HG02885 (cell line): Measurements from ENCODE around the gene RHCG.

Experiments
- ATAC-seq: cut with Tn5 transposase; IDR thresholded peaks from one replicate; pipeline ENCODE4 v1.9.1; 2021; ENCODE audit warnings: mild to moderate bottlenecking; ENCODE audit not compliant: unreplicated experiment, poor library complexity

Gene RHCG

DNA sequence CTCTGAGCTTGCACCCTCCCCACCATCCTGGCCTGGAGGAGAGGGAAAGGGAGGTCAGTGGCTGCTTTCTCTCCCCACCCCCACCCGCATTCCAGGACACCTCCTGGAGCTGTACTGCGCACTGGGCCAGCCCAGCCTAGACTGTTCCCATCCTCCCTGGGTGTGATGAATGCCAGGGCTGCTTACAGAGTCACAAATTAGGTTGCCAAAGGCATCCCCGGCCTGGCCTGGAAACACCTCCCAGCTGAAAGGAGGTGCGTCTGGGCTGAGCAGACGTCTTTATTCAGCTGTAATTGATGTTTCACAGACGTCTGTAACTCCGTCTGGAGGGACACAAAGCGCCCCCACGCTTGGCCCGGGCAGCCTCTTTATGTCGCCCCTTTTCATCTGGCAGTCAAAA, 47.6 kb downstream of the RHCG start:
- ATAC-seq: no peak

DNA sequence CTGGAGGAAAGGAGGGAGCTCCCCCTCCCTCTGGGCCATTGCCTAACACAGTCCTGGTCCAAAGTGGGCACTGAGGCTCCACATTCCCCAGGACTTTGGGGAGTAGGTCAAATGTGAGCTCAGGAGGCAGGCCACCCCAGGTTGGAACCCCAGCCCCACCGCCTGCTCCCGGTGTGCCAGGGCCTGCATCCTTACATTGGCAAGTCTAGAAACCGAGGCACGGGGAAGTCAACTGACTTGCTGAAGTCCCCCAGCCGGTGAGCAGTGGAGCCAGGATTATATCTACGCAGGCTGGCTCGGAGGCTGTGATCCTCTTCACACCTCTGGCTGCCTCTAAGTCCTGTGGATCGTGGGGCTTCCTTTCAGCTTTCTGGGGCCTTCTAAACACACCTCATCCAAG, 48.7 kb downstream of the RHCG start:
- no peak for ATAC-seq

DNA sequence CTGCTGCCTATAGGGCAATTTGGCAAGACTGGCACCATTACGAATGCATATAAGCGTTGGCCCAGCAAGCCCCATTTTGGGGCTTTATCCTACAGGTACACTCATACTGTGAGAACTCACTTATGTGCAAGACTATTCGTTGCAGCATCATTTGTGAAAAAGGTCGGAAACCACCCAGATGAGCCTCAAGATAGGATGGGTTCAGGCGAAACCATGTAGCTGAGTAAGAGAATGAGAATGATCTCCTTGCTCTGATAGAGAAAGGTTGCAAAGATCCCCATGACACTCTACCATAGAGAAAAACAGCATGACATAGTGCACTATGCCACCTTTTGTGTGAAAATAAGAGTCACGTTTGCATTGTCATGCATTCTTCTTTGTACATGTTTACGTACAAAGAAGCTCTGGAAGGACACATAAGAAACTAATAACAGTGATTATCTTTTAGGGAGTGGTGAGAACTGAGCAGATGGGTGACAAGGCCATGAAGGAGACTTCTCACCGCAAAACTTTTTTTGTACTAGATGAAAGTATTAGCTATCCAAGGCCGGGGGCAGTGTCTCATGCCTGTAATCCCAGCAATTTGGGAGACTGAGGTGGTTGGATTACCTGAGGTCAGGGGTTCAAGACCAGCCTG, 50.0 kb downstream of the RHCG start:
- no peak for ATAC-seq

DNA sequence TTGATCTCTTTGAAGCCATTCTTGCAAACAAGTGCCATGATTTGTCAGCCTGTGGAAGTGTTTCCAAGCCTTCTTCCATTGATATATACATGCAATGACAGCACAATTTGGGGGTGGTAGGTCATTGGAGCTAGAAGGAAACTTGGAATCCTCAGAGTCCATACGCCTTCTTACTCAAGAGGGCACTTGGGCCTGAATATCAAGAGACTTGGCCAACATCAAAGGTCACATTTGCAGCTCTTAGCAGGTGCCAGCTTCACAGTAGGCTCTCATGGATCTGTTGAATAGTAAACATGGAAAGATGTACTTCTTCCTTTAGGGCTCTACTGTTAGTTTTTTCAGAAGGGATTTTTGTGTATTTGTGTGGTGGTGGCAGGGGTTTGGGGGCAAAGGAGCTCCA, 50.9 kb downstream of the RHCG start:
- ATAC-seq: no peak

DNA sequence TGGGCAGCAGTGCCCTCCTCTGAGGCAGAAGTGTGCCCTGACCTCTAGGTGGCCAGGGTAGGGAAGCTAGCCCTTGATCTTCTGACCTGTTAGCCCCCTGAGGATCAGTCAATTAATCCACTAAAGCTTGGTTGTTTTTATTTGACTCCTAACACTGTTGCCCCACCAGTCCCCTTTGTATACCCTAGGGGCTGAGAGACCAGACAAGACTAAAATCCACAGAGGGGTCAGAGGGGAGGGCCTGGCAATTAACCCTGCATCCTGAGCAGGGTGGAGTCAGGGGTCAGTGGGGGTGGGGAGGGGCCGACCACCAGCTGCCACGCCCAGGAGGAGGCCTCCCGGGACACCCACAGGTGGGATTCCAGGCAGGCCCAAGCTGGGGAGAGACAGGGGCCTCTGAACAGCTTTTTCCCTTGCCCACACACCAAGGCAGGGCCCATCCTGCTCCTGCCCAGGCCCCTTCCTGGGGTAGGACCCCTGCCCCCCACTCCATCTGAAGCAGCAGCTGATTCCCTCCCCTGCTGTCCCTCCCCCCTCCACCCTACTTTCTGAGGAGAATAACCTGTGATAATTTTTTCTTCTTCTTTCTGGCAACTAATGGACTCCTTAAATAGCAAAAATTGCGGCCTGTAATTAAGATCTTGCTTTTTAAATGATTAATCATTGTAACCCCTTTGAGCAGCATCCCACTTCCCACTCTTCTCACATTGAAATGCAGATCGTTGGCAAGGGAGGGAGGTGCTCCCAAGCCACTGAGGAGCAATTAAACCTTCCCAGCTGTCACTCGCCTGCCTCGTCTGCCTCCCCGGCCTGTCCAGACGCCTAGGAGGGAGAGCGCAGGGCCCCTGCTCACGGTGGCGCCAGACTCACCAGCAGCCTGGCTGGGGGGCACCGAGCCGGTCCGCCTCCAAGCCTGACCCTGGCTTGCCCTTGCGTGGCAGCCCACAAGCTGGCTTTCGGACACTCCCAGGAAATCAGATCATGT, 51.9 kb downstream of the RHCG start:
- ATAC-seq: no peak

DNA sequence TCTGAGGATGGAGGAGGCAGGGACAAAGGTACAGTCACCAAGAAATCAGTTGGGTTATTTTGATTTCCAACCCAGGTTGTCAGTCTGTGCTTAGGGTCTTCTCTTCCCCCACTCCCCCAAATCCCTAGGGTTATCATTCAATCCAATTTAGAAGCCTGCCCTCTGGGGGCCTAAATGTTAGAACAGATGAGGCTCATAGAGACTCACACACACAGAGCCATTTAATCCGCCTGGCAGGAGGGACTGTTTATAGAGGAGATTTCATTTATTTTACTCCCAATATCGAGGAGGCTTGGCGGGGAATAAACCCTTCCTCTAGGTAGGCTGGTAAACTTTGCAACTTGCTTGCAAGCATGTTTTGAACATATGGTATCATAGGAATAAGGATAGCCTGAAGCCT, 52.8 kb downstream of the RHCG start:
- ATAC-seq: no peak

DNA sequence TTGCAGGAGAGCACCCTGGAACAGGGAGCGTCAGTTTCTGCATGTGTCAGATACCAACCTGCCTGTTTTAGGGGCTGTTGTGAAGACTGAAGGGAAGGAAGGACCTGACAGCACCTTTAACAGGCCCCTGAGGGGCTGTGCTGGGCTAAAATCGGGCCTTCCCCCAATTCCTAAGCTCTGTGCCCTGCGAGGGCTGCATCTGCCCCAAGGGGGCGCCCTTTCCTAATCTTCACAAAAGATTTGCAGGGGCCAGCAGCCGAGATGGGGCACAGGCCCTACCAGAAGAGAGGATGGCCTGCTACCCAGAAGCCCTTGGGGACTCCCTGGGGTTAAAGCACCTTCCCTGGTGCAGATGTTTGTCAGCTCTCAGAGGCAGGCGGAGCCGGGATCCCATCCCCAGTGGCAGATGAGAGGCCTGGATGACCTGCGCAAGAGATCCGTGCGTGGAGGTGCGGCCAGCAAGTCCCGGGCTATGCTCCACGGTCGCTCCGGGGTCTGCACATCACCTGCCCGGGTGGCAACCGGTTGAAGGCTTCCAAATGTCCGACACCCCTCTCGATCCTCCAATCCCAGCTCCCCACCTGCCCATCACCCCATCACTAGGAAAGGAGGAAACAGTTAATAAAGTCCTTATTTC, 53.6 kb downstream of the RHCG start:
- peak; percentile 36 for ATAC-seq

DNA sequence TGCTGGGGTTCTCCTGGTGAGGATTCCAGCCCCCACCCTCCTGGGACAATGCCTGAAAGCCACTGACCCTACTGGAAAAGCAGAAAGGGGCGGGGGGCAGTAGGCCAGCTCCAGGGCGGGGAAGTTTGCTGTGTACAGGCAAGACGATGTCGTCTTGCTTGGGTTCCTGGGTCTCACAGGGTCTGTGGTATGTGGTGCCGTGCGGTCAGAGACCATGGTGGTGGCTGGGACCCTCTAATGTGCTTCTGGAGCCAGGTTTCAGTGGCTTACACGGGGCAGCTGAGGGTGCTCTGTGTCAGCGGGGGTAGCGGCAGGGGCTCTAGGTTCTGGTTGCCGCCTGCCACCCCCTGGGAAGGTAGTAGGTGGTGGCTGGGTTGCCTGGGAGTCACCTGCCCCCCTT, 54.2 kb downstream of the RHCG start:
- no peak for ATAC-seq

DNA sequence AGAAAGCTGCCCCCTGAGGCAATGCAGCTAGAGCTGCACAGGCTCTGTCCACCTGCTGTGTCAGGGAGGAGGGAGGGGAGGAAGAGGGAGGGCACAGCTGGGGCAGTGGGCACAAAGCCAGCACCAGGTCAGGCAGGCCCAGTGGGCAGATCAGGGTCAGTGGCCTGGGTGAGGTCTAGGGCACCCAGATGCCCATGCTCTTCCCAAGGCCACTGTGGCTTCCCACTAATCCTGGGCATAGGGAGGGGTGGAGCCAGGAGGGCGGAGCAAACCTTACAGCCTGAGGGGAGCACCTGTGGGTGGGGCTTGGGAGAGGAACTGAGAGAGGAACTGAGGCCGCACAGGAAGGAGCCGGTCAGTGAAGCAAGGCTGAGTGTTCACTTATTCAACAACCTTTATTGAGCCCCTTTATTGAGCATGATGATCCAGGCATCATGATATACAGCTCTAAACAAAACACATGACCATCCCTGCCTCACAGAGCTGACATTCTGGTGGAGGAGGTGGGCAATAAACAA, 55.0 kb downstream of the RHCG start:
- peak; percentile 96 for ATAC-seq

DNA sequence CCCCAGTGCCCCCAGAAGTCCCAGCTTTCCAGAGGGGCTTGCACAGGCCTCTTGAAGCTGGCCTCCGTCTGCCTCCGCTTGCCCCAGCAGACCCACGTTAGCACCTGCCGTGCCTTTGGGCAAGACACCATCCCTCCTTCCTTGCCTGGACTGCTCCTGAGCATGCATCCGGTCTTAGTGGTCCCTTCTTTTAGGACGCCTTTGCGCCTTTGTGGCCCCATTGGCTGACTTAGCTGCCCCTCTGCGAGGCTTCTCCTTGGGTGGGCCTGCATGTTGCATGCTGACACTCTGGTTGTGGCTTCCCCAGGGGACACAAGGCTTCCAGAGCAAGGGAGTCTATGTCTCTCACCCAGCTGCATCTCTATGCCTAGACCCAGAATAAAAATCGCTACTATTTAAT, 56.6 kb downstream of the RHCG start:
- no peak for ATAC-seq

DNA sequence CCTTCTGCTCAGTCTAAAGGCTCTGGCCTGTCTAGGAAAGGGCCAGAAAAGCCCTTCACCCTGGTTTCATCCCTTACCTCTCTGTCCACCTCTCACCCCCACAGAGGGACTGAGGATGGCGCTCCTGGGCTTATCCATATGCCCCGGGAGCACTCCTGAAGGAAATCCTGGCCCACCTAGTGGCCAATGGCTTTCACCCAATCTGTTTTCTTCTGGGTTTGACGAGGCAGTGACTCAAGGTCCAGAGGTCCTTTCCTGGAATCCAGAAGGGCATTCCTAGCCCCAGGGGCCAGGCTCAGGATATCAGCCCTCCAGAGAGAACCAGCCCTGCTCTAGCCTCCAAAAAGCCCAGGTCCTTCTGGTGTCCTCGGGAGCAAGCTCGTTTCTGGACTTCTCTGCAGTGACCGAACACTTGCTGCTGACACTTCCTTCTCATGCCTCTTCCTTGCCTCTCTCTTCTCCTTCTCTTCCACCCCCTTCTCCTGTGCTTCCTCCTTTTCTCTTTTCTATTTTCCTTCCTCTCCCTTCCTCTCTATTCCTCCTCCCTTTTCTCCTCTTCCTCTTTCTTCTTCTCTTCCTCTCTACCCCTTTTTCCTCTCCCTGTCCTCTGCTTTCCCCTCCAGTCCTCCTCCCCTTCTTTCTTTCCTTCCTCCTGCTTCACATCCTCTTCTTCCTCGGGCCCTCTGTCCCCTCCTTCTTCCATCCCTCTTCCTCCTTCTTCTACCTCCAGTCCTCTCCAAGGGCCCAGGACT, 59.6 kb downstream of the RHCG start:
- no peak for ATAC-seq

DNA sequence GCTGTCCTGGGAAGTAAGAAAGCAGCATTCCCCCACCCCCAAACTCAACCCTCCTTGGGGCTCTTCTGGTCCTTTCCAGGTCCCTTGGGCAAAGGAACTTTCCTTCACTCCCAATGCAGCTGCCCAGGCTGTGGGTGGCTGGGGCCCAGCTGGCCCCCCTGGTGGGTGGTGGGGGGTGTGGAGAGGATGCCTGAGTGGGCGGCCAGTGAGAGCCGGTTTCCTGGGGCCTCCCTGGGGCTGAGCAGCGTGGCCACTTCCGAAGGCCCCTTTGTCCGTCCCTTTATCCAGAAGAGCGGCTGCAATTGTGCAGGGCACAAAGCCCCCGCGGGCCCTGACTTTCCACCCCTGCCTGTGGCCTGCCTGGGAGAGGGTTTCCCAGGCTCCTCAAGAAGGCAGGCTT, 61.0 kb downstream of the RHCG start:
- ATAC-seq: no peak

DNA sequence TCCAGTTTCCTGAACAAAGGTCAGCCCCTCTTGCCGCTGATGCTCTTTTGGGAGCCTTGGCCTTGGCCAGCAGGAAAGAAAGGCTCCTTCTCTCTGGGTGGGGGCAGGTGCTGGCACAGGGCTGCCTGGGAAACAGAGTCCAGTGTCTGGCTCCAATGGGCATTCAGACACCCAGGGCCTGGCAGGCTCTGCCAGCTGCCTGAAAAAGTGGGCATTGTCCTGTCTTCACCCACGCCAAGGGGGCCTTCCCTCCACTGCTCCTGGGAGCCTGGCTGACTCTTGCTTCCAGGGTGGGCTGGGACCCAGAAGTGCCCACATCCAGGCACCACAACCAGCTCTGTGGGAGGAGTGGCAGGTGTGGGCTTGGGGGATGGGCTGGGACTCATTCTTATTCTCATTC, 62.7 kb downstream of the RHCG start:
- no peak for ATAC-seq

DNA sequence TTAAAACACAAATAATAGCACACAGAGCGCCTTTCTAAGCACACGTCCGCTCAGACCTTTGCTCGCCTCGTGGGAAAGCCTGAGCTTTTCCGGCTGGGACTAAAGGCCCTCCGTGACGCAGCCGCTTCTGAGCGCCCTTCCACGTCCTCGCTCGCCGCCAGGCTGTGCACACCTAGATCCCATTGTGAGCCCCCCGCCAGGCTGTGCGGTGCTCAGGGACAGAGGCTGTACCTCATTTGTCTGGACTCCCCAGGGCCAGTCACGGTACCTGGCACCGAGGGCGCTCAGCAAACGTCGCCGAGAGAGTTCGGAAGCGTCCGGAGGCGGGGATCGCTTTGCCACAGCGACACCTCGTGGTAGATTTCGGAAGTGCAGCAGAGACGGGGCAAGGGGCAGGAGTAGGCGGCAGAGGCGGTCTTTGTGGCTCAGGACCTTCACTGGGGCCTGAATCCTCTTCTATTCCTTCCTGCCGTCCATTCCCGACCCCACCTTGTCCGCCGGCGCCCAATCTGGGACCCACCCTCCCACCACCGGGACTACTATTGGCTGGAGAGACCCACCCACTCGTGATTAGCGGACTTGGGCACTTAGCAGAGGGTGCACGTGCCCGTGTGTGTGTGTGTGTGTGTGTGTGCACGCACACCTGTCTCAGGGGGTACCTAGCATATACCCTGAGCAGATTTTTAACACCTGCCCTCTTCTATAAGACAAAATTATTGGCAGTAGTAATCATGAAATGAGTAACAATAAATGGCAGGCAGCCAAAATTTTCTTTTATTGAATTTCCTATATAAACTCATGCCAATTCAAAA, 65.6 kb downstream of the RHCG start:
- ATAC-seq: peak; percentile 81

DNA sequence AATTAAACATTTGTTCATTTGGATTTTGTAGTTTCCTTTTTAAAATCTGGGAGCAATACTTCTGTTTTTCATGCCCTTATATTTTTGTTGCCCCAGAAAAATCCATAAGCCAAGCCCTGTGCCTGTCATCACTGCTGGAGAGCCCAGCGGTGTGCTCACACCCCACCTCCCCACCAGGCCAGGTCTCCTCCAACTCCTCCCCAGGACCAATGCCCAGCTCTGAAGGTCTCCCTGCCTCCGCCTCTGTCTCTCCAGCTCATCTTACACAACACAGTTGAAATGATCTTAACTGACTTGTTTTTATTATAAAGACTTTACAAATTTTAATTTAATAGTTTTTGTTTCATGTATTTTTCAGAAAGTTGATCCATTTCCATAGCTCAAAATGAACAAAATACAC, 66.4 kb downstream of the RHCG start:
- no peak for ATAC-seq

DNA sequence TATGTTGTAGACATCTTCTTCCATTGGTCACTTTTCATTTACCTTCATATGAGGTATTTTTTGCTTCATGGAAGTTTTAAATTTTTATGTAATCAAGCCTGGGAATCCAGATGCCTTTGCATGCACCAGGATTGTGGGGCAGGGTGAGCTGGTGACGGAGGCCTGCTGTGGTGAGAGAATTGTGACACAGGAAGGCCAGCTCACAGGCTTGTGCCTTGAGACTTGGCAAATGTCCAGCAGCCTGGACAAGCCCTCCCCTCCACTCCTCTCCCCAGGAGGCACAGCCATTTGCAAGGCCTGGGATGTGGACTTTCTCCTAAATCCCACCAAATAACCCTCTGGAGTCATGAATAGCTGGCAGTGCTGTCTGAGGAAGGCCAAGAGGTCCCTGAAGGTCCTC, 67.4 kb downstream of the RHCG start:
- no peak for ATAC-seq

DNA sequence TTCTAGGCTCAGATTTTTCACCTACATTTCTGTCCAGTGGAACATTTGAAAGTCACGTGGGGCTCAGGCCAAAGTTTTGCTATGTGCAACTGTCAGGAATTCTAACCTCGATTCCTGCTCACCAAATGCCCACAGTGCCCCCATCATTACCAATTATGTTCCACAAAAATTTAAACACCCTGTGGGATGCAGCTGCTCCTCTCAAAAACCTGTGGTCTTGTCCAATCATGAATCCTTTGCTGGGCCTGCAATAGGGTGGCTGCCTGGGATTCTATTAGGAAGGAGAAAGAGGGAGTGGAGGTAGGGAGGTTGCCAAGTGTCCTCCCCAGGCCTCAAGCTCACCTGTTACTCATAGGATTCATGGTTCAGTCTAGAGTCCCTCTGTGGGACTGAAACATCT, 68.1 kb downstream of the RHCG start:
- ATAC-seq: no peak

DNA sequence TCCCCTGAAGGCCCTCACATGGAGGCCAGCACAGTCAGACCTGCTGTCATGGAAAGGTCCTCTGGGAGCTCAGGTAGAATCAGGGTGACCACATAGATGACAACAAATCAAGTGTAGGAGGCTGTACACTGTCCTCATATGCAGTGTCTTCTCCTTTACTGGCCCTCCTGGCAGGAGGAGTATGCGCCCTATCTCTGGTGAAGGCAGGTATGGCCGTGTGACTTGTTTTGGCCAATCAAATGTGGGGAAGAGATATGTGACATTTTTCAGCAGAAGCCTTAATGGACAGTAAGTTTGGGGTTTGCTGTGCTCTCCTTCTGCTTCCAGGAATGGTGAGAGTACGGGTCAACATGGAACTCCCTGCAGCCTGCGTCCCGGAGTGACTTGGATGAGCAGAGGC, 69.9 kb downstream of the RHCG start:
- ATAC-seq: no peak

DNA sequence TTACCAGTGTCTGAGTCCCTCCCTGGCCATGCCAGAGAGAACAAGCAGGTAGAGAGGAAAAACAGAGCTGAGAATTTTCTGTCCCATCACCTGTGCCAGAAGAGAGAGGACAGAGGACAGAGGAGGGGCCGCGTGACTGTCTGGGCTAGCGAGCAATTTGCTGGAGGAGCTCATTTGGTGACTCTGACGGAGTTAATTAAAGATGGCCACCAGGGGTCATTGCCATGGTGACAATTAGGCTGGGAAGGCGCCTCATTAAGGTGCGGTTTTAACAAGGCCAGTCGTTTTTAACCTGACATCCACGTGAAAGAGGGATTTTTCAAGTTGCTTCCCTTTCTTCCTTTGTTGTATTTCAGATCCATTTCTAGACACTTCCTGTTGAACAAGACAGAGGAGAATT, 72.4 kb downstream of the RHCG start:
- ATAC-seq: no peak
